GM19324 (cell line): ENCODE measurements around the gene DCTN5.

Source experiments
- ATAC-seq: cut with Tn5 transposase; IDR thresholded peaks from one replicate; pipeline ENCODE4 v1.9.1; 2021; ENCODE audit warnings: mild to moderate bottlenecking, moderate library complexity; ENCODE audit not compliant: unreplicated experiment, low FRiP score

Gene DCTN5

GRCh38 chr16:23651943-23652468 is 10.7 kb downstream of the DCTN5 start:
- no peak for ATAC-seq

GRCh38 chr16:23663918-23664317 is 22.7 kb downstream of the DCTN5 start:
- ATAC-seq = no peak

GRCh38 chr16:23666571-23667354 is 25.5 kb downstream of the DCTN5 start:
- no peak for ATAC-seq

DNA sequence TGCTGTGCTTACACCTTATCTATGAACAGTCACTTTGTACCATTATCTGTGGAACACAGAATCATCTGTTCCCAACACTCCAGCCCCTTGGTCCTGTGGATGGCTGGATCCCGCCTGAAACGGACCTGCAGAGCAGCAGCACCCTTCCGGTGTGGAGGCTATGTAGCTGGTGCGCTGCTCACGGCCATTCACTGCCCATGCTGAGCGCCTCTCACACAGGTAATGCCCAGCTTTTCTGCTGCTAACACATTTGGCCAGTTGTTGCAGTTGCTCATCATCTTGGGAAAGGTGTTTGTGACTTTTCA is 26.0 kb downstream of the DCTN5 start:
- no peak for ATAC-seq

- ATAC-seq = no peak
These were observed 27.0 kb downstream of the DCTN5 start for GRCh38 chr16:23668225-23668624.

DNA sequence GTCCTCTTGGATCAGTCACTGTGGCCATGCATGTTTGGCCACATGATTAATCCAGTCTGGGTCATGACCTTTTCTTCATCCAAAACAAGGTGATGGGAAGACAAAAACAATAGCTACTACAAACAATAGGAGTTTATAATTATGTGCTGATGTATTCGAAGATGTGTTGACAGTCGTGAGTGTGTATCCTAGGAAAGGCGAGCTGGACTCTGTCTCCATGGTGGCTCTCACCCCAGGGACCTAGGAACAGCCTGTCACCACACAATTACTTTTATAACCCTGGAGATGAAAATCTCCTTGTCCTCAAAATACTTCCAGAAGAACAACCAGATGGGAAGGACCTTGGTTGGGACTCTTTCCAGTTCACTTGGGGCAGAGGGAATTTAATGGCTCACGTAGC is 27.6 kb downstream of the DCTN5 start:
- no peak for ATAC-seq

DNA sequence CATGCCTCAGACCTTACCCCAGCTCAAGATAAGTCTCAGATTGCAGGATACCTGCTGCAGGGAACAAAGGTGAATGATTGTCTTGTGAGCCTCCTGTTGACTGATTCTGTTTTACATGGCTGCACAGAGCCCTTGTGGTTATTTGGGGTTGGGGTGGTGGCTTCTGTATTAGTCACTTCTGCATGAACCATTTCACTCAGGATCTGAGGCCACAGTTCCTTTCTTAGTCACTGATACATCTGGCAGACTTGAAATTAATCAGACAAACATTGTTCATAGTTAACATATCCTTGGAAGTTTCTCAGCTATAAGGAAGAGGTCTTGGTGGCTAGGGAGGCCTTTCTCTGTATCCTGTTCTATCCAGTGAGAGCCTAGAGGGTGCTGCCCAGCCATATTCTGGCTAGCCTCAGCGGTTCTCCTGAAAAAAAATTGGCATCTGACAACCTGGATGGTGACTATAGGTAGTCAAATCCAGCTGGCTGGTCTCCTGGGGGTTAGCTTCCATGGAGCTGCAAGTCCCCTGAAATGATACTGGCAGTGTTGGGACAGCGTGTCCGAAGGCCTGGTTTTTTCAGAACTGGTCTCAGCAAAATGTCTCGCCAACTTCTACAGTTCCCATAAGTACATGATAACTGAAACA is 29.0 kb downstream of the DCTN5 start:
- peak; percentile 59 for ATAC-seq

- no peak for ATAC-seq
These were observed 32.8 kb downstream of the DCTN5 start for GRCh38 chr16:23673971-23674614.

DNA sequence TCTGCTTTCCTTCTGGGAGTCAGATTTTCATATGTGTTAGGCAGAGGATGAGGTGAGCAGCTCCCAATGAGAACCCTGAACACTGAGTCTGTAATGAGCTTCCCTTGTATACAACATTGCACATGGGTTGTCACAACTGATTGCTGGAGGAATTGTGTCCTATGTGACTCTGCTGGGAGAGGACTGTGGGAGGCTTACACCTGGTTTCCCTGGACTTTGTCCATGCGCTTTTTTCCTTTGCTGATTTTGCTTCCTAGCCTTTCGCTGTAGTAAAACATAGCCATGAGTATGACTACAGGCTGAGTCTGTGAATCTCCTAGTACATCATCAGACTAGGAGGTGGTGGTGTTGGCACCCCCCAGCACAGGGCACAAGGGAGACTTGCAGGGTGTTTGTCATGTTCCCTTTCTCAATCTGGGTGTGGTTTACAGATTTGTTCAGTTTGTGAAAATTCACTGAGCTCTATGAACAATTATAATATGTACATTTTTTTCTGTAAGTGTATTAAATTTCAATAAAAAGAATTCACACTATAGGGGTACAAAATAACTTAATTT is 35.7 kb downstream of the DCTN5 start:
- no peak for ATAC-seq

GRCh38 chr16:23678430-23679273 is 37.4 kb downstream of the DCTN5 start, which contains the start of gene PLK1:
Gene PLK1 (plus strand): TSS chr16:23678889. CDS start chr16:23678933, 44 bp downstream.
- ATAC-seq = peak; percentile 75

- no peak for ATAC-seq
These were observed 38.2 kb downstream of the DCTN5 start for GRCh38 chr16:23679274-23679985.

GRCh38 chr16:23679986-23680336 is 38.7 kb downstream of the DCTN5 start:
- ATAC-seq = no peak

DNA sequence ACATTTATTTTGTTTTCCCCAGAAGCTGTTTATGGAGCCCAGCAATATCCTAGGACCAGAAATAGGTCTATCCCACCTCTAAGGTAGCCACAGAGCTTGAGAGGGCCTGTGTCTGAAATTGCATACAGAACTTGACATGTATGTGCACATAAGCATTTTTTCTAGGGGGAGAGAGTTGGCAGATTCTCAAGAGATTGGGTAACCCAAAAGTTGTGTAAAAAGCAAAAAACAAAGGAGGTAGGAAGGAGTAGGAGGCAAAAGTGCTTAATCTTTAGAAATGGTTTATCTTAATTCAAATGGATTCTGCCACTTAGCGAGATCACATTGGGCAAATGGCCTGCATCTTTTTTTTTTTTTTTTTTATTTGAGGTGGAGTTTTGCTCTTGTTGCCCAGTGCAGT is 40.9 kb downstream of the DCTN5 start:
- ATAC-seq = no peak

- no peak for ATAC-seq
These were observed 42.2 kb downstream of the DCTN5 start for GRCh38 chr16:23683487-23683886.

GRCh38 chr16:23687034-23687808 is 46.0 kb downstream of the DCTN5 start:
- no peak for ATAC-seq

DNA sequence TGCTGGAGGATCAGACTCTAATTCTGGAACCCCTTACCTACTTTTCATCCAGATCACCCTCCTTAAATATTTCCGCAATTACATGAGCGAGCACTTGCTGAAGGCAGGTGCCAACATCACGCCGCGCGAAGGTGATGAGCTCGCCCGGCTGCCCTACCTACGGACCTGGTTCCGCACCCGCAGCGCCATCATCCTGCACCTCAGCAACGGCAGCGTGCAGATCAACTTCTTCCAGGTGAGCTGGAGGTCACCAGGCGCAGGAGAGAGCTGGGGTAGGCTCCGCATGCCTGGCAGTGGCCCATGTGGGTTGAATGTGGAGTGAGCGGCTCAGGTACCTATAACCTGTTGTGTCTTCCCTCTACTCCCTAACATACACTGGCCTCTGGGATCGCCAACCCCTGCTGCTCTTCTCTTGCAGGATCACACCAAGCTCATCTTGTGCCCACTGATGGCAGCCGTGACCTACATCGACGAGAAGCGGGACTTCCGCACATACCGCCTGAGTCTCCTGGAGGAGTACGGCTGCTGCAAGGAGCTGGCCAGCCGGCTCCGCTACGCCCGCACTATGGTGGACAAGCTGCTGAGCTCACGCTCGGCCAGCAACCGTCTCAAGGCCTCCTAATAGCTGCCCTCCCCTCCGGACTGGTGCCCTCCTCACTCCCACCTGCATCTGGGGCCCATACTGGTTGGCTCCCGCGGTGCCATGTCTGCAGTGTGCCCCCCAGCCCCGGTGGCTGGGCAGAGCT is 48.3 kb downstream of the DCTN5 start:
- no peak for ATAC-seq

GRCh38 chr16:23690771-23691482 is 49.7 kb downstream of the DCTN5 start:
- no peak for ATAC-seq
